Vagina (tissue), 2 donors: ENCODE data around the gene DPP6. TPM values are rescaled to one million over a fixed set of nuclear protein-coding genes. Genes with fewer than 3 reads are reported as not detected.

ENCODE experiments used
- DNase-seq, 2 donors: peaks; one replicate each; pipeline ENCODE4 v3.0.0-alpha.2; 2017; ENCODE audit errors: extremely low spot score in 2 of 2
- H3K27ac ChIP-seq: fragments of 200-600 bp; sonication (generic); one replicate; pipeline ENCODE4 v1.5.1; 2019
- H3K27me3 ChIP-seq: fragments of 200-600 bp; sonication (generic); one replicate; pipeline ENCODE4 v1.5.1; 2019
- H3K36me3 ChIP-seq, 2 donors: fragments of 200-600 bp; sonication (generic); one replicate each; pipeline ENCODE4 v1.5.1; 2017 to 2019
- H3K4me1 ChIP-seq: fragments of 200-600 bp; sonication (generic); one replicate; pipeline ENCODE4 v1.5.1; 2019
- H3K4me3 ChIP-seq, 2 donors: fragments of 200-600 bp; sonication (generic); 1 replicate in 1 of 2; 2 replicates in 1 of 2; pipeline ENCODE4 v1.5.1; 2016 to 2019
- H3K9me3 ChIP-seq: fragments of 200-600 bp; sonication (generic); one replicate; pipeline ENCODE4 v1.5.1; 2019
- CTCF ChIP-seq, 3 experiments: fragments of 450-650 bp in 2 of 3; fragments of 200-600 bp in 1 of 3; sonication (generic) in 1 of 3; IDR thresholded peaks; one replicate each; pipeline ENCODE4 v1.5.1; 2017 to 2019; ENCODE audit warnings: antibody characterized with exemption in 3 of 3, mild to moderate bottlenecking in 2 of 3, moderate library complexity in 2 of 3
- POLR2A ChIP-seq, 2 donors: fragments of 450-650 bp; IDR thresholded peaks; one replicate each; pipeline ENCODE4 v1.6.1; 2017; ENCODE audit warnings: antibody characterized with exemption in 2 of 2, mild to moderate bottlenecking in 2 of 2, moderate library complexity in 2 of 2
- POLR2AphosphoS5 ChIP-seq, 2 donors: sonication (generic); formaldehyde crosslinking; IDR thresholded peaks; one replicate each; pipeline ENCODE4 v1.9.0; 2017; ENCODE audit warnings: antibody characterized with exemption in 2 of 2, mild to moderate bottlenecking in 2 of 2, low read depth in 1 of 2; ENCODE audit not compliant: insufficient read depth in 1 of 2
- intact Hi-C: fragments of 100-400 bp; cut with DNase I; formaldehyde crosslinking; loops from one replicate; pipeline ENCODE4 v1.15.1; 2023
- total RNA-seq: library from RNA; depleted of rRNA; stranded (reverse); fragments of >200 nt; gene quantifications from one replicate; pipeline ENCODE4 v1.2.3, GENCODE V29; 2016

The DPP6 gene
- total RNA-seq, 1 donor from 2014 or later = 7.9 TPM

GRCh38 chr7:154430640-154431039 lies 378.4 kb downstream of the DPP6 start:
- no peaks in the 10 kb centered on the region for H3K27me3 ChIP-seq
- no peak overlapping the region for H3K27ac ChIP-seq
- no peak for DNase-seq
- no peaks in the 10 kb centered on the region for H3K4me1 ChIP-seq
- no peaks in the 10 kb centered on the region for H3K36me3 ChIP-seq
- no peaks in the 10 kb centered on the region for H3K9me3 ChIP-seq
- TF ChIP-seq POLR2AphosphoS5 (IDR thresholded peaks at IDR 0.05; ENCODE audit: insufficient read depth in 1 of 2, low read depth in 1 of 2) = no peak
- TF ChIP-seq CTCF (IDR thresholded peaks at IDR 0.05) = no peak
- TF ChIP-seq POLR2A (IDR thresholded peaks at IDR 0.05) = no peak
- intact Hi-C loops = no loop called here
- no peak overlapping the region for H3K4me3 ChIP-seq

GRCh38 chr7:154431045-154431444 lies 378.8 kb downstream of the DPP6 start:
- H3K27ac ChIP-seq = no peak overlapping the region
- no peaks in the 10 kb centered on the region for H3K27me3 ChIP-seq
- no peak overlapping the region for H3K4me3 ChIP-seq
- no peak for TF ChIP-seq POLR2A (IDR thresholded peaks at IDR 0.05)
- TF ChIP-seq CTCF (IDR thresholded peaks at IDR 0.05) = no peak
- no peaks in the 10 kb centered on the region for H3K36me3 ChIP-seq
- intact Hi-C loops = no loop called here
- no peaks in the 10 kb centered on the region for H3K4me1 ChIP-seq
- DNase-seq = no peak
- H3K9me3 ChIP-seq = no peaks in the 10 kb centered on the region

GRCh38 chr7:154433632-154434598 lies 381.7 kb downstream of the DPP6 start:
- DNase-seq = no peak
- Histone ChIP-seq H3K4me3 (no peak overlapping the region), H3K27ac (no peak overlapping the region), H3K36me3 (no peaks in the 10 kb centered on the region), H3K27me3 (no peaks in the 10 kb centered on the region), H3K9me3 (no peaks in the 10 kb centered on the region), H3K4me1 (no peaks in the 10 kb centered on the region)
- intact Hi-C loops = no loop called here
- TF ChIP-seq POLR2AphosphoS5 (IDR thresholded peaks at IDR 0.05; ENCODE audit: insufficient read depth in 1 of 2, low read depth in 1 of 2) (no peak), POLR2A (IDR thresholded peaks at IDR 0.05) (no peak), CTCF (IDR thresholded peaks at IDR 0.05) (no peak)

- Histone ChIP-seq H3K27me3 (no peaks in the 10 kb centered on the region), H3K4me1 (no peaks in the 10 kb centered on the region), H3K9me3 (no peaks in the 10 kb centered on the region), H3K36me3 (no peaks in the 10 kb centered on the region), H3K4me3 (no peak overlapping the region), H3K27ac (no peak overlapping the region)
- TF ChIP-seq POLR2A (IDR thresholded peaks at IDR 0.05) (no peak), POLR2AphosphoS5 (IDR thresholded peaks at IDR 0.05; ENCODE audit: insufficient read depth in 1 of 2, low read depth in 1 of 2) (no peak), CTCF (IDR thresholded peaks at IDR 0.05) (no peak)
- intact Hi-C loops = no loop called here
- DNase-seq = no peak
Measured at GRCh38 chr7:154436560-154436959, 384.4 kb downstream of the DPP6 start.

- DNase-seq = no peak
- TF ChIP-seq POLR2AphosphoS5 (IDR thresholded peaks at IDR 0.05; ENCODE audit: insufficient read depth in 1 of 2, low read depth in 1 of 2) (no peak), CTCF (IDR thresholded peaks at IDR 0.05) (no peak), POLR2A (IDR thresholded peaks at IDR 0.05) (no peak)
- intact Hi-C loops = no loop called here
- Histone ChIP-seq H3K9me3 (no peaks in the 10 kb centered on the region), H3K4me1 (no peaks in the 10 kb centered on the region), H3K27me3 (no peaks in the 10 kb centered on the region), H3K4me3 (no peak overlapping the region), H3K36me3 (no peaks in the 10 kb centered on the region), H3K27ac (no peak overlapping the region)
Measured at GRCh38 chr7:154437234-154437633, 385.0 kb downstream of the DPP6 start.
